Endometrial microvascular endothelial cells (primary cell): ENCODE measurements around the gene MMAB. TPM values are rescaled to one million over a fixed set of nuclear protein-coding genes. Genes with fewer than 3 reads are reported as not detected.

Experiments used
- total RNA-seq: library from RNA; depleted of rRNA; stranded (reverse); fragments of >200 nt; gene quantifications from one replicate; pipeline ENCODE4 v1.2.3, GENCODE V29; 2015; ENCODE audit errors: inconsistent ontology term

Gene MMAB
- total RNA-seq, 1 donor from 2014 or later: 34.9 TPM

Other genes starting within 250 kb of the MMAB start
- not detected for gene MYO1H, start 225.6 kb downstream of the MMAB start, total RNA-seq
- 63.0 TPM for gene KCTD10, start 96.2 kb downstream of the MMAB start, total RNA-seq
- gene UBE3B, start 95.9 kb downstream of the MMAB start, total RNA-seq: 60.6 TPM
- 41.6 TPM for gene MVK, start 290 bp upstream of the MMAB start, total RNA-seq
- 1.0 TPM for gene FAM222A, start 140.3 kb upstream of the MMAB start, total RNA-seq